Measurements from ENCODE around the gene RASGRP1. TPM values are rescaled to one million over a fixed set of nuclear protein-coding genes. Genes with fewer than 3 reads are reported as not detected.

Gene RASGRP1
- total and polyA plus RNA-seq, 10 of the 15 experiments (the other 5 are each of a cell fraction or from before 2014, with no cell fraction given): 5.6 to 234 (median 20.9) TPM

DNA sequence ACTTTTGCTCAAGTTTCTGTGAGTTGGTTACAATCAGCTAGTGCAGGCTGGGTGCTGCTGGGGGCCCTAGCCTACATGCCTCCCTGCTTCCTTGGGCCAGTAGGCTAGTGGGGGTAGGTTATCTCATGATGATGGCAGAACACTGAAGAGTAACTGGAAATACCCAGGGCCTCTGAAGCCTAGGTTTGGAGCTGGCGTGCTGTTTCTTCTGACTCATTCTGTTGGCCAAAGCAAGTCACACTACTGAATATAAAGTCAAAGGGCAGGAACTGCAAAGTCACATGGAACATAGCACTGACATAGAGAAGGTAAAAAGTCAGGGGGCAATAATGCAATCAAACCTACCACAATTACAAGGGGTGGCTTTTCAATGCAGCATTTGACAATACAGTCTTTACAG, 34.5 kb downstream of the RASGRP1 start (continued):
- TF ChIP-seq, protein P1, sequence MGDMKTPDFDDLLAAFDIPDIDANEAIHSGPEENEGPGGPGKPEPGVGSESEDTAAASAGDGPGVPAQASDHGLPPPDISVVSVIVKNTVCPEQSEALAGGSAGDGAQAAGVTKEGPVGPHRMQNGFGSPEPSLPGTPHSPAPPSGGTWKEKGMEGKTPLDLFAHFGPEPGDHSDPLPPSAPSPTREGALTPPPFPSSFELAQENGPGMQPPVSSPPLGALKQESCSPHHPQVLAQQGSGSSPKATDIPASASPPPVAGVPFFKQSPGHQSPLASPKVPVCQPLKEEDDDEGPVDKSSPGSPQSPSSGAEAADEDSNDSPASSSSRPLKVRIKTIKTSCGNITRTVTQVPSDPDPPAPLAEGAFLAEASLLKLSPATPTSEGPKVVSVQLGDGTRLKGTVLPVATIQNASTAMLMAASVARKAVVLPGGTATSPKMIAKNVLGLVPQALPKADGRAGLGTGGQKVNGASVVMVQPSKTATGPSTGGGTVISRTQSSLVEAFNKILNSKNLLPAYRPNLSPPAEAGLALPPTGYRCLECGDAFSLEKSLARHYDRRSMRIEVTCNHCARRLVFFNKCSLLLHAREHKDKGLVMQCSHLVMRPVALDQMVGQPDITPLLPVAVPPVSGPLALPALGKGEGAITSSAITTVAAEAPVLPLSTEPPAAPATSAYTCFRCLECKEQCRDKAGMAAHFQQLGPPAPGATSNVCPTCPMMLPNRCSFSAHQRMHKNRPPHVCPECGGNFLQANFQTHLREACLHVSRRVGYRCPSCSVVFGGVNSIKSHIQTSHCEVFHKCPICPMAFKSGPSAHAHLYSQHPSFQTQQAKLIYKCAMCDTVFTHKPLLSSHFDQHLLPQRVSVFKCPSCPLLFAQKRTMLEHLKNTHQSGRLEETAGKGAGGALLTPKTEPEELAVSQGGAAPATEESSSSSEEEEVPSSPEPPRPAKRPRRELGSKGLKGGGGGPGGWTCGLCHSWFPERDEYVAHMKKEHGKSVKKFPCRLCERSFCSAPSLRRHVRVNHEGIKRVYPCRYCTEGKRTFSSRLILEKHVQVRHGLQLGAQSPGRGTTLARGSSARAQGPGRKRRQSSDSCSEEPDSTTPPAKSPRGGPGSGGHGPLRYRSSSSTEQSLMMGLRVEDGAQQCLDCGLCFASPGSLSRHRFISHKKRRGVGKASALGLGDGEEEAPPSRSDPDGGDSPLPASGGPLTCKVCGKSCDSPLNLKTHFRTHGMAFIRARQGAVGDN (IDR thresholded peaks at IDR 0.05): peak; percentile 24; the same call in 1 of the 2 replicates
- TF ChIP-seq ZBED1 (IDR thresholded peaks at IDR 0.05; ENCODE audit: borderline replicate concordance): no peak
- TF ChIP-seq NR2F1 (conservative IDR thresholded peaks at IDR 0.05): peak; percentile 54
- 0 out of 4 replicates have a peak, but pooled peaks of 1 of the 2 experiments have one; percentile 8 for TF ChIP-seq BHLHE40 (IDR thresholded peaks at IDR 0.05; ENCODE audit: borderline replicate concordance in 1 of 2, low read depth in 2 of 2, low read length in 1 of 2)
- TF ChIP-seq CHD4 (IDR thresholded peaks at IDR 0.05): no peak

DNA sequence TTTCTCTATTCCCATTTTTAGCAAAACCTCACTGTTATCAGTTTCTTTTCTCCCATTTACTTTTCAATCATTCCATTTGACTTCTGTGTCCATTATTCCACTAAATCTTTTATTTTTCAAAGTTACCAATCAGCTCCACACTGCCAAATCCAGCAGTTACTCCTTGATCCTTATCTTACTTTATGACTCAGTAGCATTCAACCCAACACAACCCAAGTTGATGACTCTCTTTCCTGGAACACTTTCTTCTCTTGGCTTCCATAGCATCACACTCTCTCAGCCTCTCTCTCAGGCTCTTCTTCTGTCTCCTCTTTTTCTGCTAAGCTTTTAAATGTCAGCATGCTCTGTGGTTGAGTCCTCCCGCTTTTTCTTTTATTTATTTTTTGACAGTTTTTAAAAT, 36.3 kb downstream of the RASGRP1 start:
- RAD21 ChIA-PET (ENCODE audit: unreplicated experiment): interaction anchor here (0.5 to 3.7 kb wide), 2 partner anchors 93 to 155 kb away, joined by 4 to 12 read pairs; no protein-coding TSS in a partner anchor
- H3K27me3 ChIP-seq (replicated peaks in 1 of 2; ENCODE audit: control insufficient read depth in 2 of 2, insufficient read depth in 2 of 2, low read length in 1 of 2): no peaks in the 10 kb centered on the region
- no peaks in the 10 kb centered on the region for H3K9me3 ChIP-seq (replicated peaks; ENCODE audit: control insufficient read depth, insufficient read depth, low read length)
- 100% methylated on average over 1 of the region's 1 CpG for WGBS (ENCODE audit: insufficient coverage, insufficient replicate concordance, low lambda C conversion rate, missing lambda C conversion rate)
- DNase-seq (ENCODE audit: low read depth, low spot score) (no peak), ATAC-seq (no peak), FAIRE-seq (no peak)
- no peak overlapping the region for H3K4me2 ChIP-seq (ENCODE audit: control insufficient read depth, insufficient read depth)
- POLR2A ChIA-PET: interaction anchor here (2.2 kb wide), 1 partner anchor 12 kb away, joined by 6 read pairs; no protein-coding TSS in a partner anchor
- H3K4me3 ChIP-seq: no peak overlapping the region
- H2AFZ ChIP-seq (ENCODE audit: control insufficient read depth, low read depth, low read length): no peak overlapping the region
- in situ Hi-C loops (cut with MboI) (no loop called here), intact Hi-C loops (cut with micrococcal nuclease; ENCODE audit: unreplicated experiment) (no loop called here)
- CTCF ChIA-PET: interaction anchor here (0.5 to 1.4 kb wide), 3 partner anchors 13 to 25 kb away, joined by 3 to 4 read pairs (median 3); no protein-coding TSS in a partner anchor
- H3K79me2 ChIP-seq (ENCODE audit: control insufficient read depth, insufficient read depth, low read length): no peaks in the 10 kb centered on the region
- no TSS peak for BruUV-seq (replicated peaks)
- no peak overlapping the region for H3K27ac ChIP-seq (ENCODE audit: control insufficient read depth, insufficient read depth)
- SMC1A ChIA-PET (ENCODE audit: uncharacterized antibody, unreplicated experiment): interaction anchor here (1.0 to 1.4 kb wide), 2 partner anchors 38 to 88 kb away, joined by 3 read pairs; no protein-coding TSS in a partner anchor
- H3K9ac ChIP-seq (ENCODE audit: control insufficient read depth, insufficient read depth, low read length): no peak overlapping the region
- no peaks in the 10 kb centered on the region for H3K4me1 ChIP-seq (ENCODE audit: control insufficient read depth, insufficient read depth, low read length)
- H3K36me3 ChIP-seq (ENCODE audit: control insufficient read depth in 2 of 2, insufficient read depth in 2 of 2, low read length in 1 of 2): peaks cover 0 to 10% of the 10 kb centered on the region in 2 experiments; a peak in 3 of 4 replicates
- no peaks in the 10 kb centered on the region for H4K20me1 ChIP-seq (ENCODE audit: control insufficient read depth, insufficient read depth)
- no peak for TF ChIP-seq NFYB (IDR thresholded peaks at IDR 0.05; ENCODE audit: insufficient read depth, low read depth, low read length)
- TF ChIP-seq, protein P2, sequence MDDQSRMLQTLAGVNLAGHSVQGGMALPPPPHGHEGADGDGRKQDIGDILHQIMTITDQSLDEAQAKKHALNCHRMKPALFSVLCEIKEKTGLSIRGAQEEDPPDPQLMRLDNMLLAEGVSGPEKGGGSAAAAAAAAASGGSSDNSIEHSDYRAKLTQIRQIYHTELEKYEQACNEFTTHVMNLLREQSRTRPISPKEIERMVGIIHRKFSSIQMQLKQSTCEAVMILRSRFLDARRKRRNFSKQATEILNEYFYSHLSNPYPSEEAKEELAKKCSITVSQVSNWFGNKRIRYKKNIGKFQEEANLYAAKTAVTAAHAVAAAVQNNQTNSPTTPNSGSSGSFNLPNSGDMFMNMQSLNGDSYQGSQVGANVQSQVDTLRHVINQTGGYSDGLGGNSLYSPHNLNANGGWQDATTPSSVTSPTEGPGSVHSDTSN (IDR thresholded peaks at IDR 0.05; ENCODE audit: insufficient replicate concordance, low read depth, low read length): no peak
- TF ChIP-seq CREB1 (IDR thresholded peaks at IDR 0.05; ENCODE audit: low read depth): no peak
- TF ChIP-seq RFX5 (IDR thresholded peaks at IDR 0.05; ENCODE audit: low read depth, low read length): no peak
- TF ChIP-seq, protein P3, sequence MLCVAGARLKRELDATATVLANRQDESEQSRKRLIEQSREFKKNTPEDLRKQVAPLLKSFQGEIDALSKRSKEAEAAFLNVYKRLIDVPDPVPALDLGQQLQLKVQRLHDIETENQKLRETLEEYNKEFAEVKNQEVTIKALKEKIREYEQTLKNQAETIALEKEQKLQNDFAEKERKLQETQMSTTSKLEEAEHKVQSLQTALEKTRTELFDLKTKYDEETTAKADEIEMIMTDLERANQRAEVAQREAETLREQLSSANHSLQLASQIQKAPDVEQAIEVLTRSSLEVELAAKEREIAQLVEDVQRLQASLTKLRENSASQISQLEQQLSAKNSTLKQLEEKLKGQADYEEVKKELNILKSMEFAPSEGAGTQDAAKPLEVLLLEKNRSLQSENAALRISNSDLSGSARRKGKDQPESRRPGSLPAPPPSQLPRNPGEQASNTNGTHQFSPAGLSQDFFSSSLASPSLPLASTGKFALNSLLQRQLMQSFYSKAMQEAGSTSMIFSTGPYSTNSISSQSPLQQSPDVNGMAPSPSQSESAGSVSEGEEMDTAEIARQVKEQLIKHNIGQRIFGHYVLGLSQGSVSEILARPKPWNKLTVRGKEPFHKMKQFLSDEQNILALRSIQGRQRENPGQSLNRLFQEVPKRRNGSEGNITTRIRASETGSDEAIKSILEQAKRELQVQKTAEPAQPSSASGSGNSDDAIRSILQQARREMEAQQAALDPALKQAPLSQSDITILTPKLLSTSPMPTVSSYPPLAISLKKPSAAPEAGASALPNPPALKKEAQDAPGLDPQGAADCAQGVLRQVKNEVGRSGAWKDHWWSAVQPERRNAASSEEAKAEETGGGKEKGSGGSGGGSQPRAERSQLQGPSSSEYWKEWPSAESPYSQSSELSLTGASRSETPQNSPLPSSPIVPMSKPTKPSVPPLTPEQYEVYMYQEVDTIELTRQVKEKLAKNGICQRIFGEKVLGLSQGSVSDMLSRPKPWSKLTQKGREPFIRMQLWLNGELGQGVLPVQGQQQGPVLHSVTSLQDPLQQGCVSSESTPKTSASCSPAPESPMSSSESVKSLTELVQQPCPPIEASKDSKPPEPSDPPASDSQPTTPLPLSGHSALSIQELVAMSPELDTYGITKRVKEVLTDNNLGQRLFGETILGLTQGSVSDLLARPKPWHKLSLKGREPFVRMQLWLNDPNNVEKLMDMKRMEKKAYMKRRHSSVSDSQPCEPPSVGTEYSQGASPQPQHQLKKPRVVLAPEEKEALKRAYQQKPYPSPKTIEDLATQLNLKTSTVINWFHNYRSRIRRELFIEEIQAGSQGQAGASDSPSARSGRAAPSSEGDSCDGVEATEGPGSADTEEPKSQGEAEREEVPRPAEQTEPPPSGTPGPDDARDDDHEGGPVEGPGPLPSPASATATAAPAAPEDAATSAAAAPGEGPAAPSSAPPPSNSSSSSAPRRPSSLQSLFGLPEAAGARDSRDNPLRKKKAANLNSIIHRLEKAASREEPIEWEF (IDR thresholded peaks at IDR 0.05; ENCODE audit: insufficient replicate concordance, low read depth, low read length): no peak
- TF ChIP-seq CHD4 (IDR thresholded peaks at IDR 0.05): no peak
- no peak for TF ChIP-seq SRF (IDR thresholded peaks at IDR 0.05; ENCODE audit: low read depth in 2 of 2, low read length in 2 of 2)
- TF ChIP-seq MXI1 (IDR thresholded peaks at IDR 0.05; ENCODE audit: low read depth, low read length): no peak

Measured in GM12878 (cell line).